Stimulated activated CD4-positive, alpha-beta T cell treated with anti-CD3 and anti-CD28 coated beads, Interleukin-1b, Interleukin-23, amount 100 ng/mL, for 4 hours (primary cell): Measurements from ENCODE around the gene COPS6.

ENCODE experiments used
- DNase-seq, 2 donors: peaks; one replicate each; pipeline ENCODE4 v3.0.0-alpha.2; 2020; ENCODE audit warnings: low read depth in 2 of 2

The COPS6 gene

DNA sequence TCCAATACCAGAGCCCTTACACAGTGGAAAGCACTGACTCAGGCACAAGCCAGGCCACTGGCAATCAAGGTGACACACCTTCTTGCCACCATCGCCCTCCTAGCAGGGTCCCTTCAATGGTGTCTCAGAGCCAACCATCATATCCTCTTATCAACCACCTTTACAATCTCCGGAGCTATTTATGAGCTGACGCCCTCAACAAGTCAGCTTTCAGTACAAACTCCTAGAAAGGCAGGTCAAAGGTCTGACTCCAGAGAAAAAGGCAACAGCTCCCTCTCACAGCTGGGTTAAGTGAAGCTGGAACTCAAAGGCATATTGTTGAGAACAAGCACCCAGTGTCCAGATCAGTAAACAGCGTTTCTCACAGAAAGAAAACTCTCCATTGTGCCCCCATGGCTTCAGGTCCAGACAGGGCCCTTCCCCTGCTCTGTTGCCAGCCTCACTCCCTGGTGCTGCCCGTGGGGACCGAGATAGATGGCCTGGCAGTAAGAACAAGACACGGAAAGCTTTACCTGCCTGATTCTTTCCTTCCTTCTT, 9.7 kb upstream of the COPS6 start:
- no peak for DNase-seq

DNA sequence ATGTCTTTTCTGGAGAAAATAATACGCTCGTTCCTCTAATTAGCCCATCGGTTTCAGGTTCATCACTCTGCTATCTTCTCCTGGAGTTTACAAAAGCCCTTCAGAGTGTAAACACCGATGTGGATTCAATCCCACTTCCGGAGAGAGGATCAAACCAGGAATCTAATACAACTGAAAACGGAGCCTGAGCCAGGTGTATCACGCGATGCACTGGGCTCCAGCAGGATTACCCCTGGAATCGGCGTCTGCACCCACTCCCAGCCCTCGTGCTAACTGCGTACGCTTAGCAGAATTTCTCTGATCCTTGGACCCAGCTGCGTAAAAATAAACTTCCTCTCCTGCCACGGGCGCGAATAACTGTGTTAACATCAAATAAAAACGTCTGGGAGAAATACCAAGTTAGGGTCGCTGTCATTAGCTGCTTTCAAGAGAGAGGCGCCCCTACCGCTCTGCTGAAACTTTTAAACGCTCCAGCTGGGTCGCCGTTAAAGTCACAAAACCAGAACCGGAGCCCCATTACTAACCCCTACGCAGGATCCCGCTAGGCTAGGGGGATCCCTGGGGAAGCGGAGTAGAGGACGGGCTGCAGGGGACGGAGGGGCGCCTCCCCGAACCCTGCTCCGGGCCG, 7.7 kb upstream of the COPS6 start:
- DNase-seq: no peak

DNA sequence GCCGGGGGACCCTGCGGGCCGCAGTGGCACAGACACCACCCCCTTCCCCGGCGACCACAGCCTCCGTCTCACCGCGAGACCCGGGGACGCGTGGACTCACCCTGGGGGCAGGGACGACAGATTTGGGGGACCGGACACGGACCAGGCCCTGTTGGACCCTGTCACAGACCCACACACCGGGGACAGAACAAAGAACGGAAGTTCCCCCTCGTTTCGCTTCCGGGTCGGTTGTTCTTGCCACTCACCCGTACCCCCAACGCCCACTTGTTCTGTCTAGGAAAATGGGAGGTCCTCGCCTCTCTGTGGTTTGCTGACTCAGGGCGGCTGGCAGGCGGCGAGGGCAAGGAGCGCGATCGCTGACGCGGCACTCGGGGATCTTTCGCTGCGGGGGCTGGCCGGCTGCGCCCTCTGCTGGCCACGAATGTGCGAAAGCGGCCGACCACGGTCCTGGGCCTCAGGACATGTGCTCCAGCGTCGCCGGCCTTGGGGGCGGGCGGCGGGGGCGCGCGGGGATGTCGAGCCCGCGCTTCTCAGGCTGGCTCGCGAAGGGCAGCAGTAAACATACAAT, 7.2 kb upstream of the COPS6 start, which contains the start of gene ZNF3:
Gene ZNF3 (minus strand): TSS at position 189 of the 568 bp plus-strand sequence. CDS start 4,366 bp downstream, outside the sequence.
- peak; percentile 95 for DNase-seq

DNA sequence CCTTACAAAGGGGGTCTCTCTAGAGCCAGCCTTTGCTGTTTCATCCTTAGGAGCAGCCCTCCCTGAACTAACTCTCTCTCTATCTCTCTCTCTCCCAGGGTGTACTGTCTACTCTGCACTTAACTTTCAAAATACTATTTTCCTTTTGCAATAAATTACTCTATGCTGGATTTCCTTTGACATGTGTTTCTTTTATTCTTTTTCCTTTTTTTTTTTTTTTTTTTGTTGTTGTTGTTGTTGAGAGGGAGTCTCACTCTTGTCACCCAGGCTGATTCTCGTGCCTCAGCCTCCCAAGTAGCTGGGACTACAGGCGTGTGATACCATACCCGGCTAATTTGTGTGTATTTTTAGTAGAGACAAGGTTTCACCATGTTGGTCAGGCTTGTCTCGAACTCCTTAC, 5.8 kb upstream of the COPS6 start:
- no peak for DNase-seq

DNA sequence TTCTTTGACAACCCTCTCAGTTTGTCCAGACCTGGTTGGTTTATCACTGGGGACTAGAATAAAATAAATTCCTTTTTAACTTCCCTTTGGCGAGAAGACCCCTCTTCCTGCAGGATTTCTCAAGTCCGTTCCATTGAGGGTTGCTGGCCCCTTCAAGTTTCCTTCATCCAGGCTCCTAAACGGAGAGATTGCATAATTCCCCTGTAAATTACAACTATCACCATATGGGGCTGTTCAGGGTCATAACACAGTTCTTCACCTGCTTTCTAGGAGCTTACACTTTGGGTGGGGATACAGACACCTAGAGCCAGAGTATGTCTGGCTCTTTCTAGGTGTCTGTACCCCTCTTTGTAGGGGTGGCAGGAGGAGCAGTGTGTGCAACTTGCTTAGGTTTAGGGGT, 3.3 kb upstream of the COPS6 start:
- DNase-seq: no peak

DNA sequence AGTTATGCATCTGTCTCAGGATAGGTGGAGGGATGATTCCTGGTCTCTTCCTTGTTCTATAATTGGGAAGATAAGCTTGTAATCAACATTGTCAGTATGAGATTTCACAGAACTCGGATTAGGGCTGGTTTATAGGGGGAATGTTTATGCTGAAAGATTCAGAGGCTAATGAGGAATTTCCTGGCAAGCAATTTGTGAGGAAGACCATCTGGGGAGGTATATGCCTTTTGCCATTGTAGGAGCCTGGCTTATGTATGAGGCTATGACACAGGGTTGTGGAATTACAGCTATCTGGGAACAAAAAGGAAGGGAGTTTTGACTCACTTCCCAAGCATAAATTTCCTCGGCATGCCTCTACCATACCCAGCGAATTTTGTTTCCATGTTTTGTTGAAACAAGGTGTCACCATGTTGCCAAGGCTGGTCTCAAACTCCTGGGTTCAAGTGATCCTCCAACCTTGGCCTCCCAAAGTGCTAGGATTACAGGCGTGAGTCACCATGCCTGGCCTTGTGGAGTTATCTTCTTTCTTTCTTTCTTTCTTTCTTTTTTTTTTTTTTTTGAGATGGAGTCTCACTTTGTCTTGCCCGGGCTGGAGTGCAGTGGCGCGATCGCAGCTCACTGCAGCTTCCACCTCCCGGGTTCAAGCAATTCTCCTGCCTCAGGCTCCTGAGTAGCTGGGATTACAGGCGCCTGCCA, 1.6 kb upstream of the COPS6 start:
- no peak for DNase-seq

DNA sequence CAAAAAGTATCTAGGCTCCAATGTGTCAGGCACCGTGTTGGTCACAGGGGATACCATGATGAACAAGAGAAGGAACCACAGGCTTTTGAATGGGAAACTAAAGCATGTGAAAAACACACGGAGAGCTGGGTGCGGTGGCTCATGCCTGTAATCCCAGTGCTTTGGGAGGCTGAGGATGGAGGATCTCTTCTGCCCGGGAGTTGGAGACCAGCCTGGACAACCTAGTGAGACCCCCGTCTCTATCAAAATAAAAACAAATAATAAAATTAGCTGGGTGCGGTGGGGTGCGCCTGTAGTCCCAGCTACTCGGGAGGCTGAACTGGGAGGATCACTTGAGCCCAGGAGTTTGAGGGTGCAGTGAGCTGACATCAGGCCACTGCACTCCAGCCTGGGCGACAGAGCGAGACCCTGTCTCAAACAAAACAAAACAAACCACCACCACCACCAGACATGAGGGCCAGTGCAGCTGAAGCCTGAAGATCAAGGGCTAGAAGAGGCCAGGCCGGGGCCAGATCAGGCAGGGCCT, 611 bp upstream of the COPS6 start:
- DNase-seq: no peak

DNA sequence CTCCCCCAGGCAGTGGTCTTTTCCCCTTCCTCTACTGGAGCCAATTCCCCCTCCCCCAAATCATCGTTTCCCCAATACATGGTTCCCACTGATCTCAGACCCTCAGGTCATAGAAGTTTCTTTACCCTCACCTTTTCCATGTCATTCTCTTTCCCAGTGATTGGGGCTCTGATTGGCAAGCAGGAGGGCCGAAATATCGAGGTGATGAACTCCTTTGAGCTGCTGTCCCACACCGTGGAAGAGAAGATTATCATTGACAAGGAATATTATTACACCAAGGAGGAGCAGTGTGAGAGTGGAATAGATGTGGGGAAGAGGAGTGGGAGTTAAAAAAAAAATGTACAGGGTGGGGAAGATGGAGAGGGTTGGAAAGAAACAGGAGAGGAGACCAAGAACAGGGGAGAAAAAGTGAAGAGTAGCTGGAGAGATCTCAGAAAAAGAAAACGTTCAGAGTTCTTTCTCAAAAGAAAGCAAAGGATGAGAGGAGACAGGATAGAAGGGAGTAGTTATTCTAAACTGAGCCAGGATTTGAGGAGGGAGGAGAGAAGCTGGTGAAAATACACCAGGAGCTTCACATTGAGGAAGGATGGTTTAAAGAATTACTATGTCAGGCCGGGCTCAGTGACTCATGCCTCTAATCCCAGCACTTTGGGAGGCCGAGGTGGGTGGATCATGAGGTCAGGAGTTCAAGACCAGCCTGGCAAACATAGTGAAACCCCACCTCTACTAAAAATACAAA, 858 bp downstream of the COPS6 start:
- no peak for DNase-seq

DNA sequence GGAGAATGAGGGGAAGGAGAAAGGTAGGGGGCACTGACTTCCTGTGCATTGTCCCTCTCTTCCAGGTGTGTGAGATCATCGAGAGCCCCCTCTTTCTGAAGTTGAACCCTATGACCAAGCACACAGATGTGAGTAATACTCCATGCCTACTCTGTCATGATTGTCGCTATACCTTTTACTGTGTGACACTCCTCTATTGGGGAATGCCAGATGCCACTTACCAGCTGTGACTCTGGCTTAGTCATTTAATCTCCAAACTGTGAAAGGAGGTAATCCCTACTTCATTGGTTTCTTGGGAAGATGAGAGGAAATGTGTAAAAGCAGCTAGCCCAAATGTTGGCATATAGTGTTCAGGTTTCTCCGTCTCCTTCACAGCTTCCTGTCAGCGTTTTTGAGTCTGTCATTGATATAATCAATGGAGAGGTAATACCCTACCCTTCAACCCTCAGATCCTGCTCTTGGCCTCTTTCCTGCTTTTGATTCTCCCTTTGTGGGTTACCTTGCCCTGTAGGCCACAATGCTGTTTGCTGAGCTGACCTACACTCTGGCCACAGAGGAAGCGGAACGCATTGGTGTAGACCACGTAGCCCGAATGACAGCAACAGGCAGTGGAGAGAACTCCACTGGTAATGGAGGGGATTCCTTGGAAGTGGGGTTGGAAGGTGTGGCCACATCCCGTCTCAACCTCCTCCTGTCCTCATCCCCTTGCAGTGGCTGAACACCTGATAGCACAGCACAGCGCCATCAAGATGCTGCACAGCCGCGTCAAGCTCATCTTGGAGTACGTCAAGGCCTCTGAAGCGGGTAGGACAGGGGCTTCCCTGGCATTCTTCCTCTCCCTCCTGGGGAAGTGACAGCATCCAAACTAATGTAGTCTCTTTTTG, 2.0 kb downstream of the COPS6 start:
- DNase-seq: no peak

DNA sequence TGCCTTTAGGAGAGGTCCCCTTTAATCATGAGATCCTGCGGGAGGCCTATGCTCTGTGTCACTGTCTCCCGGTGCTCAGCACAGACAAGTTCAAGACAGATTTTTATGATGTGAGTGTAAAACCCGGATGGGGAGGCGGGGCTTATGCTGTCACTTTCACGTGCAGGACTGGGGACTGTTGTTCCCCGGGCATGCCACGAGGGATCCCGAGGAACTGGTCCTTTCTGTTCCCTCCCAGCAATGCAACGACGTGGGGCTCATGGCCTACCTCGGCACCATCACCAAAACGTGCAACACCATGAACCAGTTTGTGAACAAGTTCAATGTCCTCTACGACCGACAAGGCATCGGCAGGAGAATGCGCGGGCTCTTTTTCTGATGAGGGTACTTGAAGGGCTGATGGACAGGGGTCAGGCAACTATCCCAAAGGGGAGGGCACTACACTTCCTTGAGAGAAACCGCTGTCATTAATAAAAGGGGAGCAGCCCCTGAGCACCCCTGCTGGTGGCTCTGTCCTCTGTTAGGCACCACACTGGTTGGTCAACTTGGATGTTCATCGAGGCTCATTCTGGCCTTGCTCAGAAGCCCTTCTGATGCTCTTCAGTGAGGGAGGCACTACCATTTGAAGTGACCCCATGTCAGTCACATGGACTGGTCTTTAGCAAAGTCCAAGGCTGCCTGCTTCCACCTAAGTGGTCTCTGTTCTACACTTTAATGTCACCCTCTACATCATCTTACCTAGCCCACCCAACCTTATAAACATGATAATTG, 2.8 kb downstream of the COPS6 start:
- no peak for DNase-seq

DNA sequence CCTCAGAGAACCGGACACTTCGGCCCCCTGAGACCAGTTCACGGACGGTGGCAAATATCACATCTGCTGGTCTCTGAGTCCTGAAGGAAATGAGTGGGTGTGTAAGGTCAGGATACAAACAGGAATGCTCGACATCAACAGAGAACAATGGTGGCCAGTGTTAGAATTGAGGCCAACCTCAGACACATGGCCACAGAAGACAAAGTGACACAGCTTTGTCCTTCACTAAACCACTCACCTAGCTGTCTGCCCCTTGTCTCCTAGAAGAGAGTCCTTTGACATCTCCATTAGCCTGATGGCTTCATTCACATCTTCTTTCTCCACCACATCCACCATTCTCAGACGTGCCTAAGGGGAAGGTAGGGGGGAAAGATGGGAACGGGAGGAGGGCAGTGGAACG, 4.3 kb downstream of the COPS6 start:
- no peak for DNase-seq

DNA sequence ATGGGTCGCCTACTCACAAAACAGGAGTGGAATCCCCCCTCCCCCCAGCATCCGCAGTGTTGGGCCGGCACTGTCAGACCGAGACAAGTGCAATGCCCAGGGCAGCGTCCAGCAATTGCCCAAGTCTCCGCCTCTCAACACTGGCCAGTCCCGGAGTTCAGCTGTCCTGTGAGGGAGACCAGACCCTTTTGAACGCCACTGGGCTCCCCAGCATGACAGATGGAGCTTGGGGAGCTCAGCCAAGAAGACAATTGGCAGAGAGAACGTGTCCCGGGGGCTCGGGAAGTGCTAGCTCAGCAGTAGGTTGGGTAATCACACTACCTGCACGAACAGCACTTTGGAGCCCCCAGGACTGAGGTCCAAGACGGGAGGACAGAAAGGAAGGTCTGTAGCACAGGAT, 4.7 kb downstream of the COPS6 start:
- no peak for DNase-seq

DNA sequence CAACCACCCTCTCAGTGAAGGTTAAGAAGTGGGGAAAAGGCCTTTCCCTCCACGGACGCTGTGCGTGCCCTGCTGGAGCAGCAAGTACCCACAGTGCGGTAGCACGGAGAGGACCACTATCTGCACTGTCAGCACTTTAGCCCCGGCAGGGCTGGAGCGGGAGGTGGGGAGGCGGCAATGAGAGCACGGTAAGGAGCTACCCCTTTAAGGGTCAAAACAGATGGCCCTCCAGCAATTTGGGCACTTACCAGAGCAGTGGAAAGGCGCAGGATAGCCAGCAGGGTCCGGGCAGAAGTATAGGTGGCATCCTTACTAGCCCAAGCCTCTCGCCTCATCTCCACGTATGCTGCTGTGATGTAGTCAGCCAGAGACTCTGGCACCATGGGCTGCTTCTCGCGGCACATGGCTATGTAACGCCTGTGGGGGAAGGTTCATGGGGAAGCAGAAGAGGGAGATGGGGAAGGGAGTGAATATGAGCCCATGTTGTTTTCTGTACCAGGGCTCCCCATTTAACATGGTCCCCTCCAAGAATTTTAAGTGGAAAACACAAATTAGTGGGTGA, 5.2 kb downstream of the COPS6 start:
- no peak for DNase-seq

DNA sequence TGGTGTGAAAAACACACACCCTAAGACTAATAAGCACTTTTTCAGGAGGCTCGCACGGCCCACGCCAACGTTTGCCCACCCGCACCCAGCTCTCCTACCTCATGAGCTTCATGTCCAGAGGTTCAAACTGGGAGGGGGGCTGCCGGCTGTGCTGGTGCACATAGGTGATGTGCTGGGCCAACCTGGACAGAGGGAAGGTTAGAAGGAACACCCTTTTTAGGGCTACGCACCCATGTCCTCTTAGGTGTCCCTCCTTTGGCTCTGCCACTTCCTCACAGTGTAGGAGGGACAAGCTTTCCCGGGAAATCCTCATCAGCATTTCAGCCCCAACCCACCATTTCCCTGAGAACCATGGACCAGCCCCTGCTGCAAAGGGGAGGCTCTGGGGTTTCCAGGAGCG, 6.5 kb downstream of the COPS6 start:
- no peak for DNase-seq

DNA sequence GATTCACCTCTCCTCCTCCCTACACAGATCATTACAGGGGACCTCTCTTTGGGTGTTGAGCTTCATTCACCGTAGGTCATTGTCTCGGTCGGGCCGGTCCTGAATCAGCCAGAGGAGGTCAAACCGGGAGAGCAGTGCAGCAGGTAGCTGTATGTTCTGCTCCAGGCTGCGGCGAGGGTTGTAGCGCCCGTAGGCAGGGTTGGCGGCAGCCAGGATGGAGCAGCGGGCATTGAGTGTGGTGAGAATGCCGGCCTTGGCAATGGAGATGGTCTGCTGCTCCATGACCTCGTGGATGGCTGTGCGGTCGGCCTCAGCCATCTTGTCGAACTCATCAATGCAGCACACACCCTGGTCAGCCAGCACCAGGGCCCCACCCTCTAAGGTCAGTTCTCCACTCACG, 6.9 kb downstream of the COPS6 start:
- DNase-seq: no peak

DNA sequence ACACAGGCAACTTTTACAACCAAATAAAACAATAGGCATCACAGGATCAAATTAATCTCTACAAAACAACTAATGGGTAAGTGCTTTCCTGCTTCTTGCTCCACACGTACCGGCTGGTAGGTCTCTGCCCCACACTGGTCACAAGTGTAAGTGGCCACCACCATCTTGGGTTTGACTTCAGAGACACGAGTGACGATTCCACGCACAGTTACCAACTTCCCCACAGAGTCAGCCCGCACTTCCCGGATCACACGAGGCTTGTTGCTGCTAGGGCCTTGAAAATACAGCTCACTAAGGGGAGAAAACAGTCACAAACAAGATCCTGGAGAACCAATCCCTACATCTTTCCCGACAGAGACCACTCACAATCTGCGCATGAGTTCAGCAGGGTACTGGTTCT, 10.1 kb downstream of the COPS6 start:
- DNase-seq: no peak

DNA sequence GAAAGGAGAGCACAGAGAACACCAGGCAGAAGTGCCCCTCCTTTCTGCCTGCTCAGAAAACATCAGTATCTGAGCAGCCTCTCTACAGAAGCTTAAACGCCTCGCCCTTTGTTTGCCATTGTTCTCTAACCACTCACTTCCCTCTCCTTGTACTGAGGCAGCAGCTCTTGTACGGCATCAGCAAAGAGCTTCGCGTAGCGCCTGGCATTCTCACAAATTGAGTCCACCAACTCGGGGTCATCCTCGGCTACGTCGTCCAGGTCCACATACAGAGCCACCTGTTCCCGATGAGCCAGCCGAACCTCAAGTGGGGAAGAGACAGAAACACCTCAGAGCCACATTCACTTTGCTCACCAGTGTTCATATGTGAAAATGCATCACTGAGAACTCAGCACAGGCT, 10.7 kb downstream of the COPS6 start:
- DNase-seq: no peak

DNA sequence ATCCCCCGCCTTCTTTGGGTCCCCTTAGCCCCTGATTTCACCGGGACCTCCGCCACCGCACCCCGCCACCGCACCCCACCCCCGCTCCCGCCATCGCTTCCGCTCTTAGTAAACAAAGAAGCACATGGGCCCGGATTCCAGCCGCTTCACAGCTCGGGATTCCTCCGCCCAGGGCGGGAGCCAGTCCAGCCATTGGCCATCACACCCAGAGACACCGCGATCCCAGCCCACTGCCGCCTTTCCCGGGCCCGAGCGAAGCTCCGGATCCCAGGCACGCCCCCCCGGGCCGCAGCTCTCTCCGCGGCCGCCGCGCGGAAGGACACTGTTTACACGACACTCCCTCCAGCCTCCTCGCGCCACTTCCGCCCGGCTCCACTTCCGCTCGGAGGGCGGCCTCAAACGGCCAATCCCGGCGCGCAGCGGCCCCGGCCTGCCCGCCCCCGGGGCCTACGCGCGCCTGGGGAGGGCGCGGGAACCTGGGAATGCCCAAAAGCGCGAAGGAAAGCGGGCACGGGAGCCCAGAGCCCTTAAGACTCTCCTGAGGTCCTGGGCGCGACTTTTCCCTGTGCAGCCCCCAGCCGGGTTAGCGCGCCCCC, 11.7 kb downstream of the COPS6 start:
- peak; percentile 74 to 80 for DNase-seq

DNA sequence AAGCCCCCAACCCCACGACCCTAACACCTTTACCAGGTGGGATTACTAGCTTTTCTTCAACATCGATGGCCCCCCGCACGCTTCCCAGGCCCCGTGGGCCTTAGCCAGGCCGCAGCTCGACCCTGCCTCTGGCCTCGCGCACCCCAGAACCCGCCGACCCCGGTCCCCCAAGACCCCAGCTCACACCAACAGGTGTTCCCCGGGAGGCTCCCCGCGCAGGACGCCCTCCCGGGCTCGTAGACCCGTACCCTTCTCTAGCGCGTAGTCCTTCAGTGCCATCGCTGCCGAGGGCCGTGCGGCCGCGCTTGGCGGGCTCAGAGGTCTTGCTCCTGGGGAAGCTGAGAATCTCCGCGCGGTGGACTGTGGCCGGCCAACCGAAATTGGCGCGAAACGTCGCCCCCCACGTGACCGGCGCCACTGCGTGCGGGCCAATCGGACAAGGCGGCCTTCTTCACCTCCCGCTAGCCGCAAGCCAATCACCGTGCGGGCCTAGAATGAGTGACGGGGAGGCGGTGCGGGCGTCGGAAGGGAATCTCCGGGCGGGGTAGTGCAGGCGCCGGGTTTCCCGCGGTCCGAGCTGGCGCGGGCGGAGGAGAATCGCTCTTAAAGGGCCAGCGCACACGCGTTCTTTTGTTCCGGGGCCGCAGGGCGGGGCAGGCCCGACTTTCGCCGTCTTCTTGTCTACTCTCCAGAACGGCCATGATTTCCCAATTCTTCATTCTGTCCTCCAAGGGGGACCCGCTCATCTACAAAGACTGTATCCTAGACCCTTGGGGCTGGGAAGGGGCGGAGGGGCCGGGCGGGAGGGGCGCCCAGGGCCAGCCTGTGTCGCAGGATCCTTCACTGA, 12.5 kb downstream of the COPS6 start, which contains the start of the genes AP4M1 and MCM7:
Gene AP4M1 (plus strand): TSS at position 628 of the 847 bp plus-strand sequence. CDS start 72 bp downstream, at position 700.
Gene MCM7 (minus strand): TSS at position 382 of the 847 bp plus-strand sequence. CDS start 103 bp downstream, at position 279.
- peak; percentile 90 to 91 for DNase-seq
